Fibroblast of the conjunctiva (primary cell): ENCODE measurements around the gene RBMS1.

ENCODE experiments used
- DNase-seq: peaks from one replicate; pipeline ENCODE4 v3.0.0-alpha.2; 2010; ENCODE audit warnings: low read depth

Gene RBMS1

GRCh38 chr2:160253440-160254188, 240.0 kb downstream of the RBMS1 start:
- DNase-seq: peak; percentile 16

GRCh38 chr2:160252900-160253299, 240.7 kb downstream of the RBMS1 start:
- DNase-seq: no peak

GRCh38 chr2:160252278-160252887, 241.2 kb downstream of the RBMS1 start:
- no peak for DNase-seq

- DNase-seq: no peak
Observed at GRCh38 chr2:160251569-160251968, 242.0 kb downstream of the RBMS1 start.

GRCh38 chr2:160249876-160250275, 243.7 kb downstream of the RBMS1 start:
- no peak for DNase-seq

GRCh38 chr2:160247296-160248035, 246.1 kb downstream of the RBMS1 start:
- no peak for DNase-seq

- DNase-seq: no peak
Observed at GRCh38 chr2:160246356-160246755, 247.3 kb downstream of the RBMS1 start.

GRCh38 chr2:160245614-160246155, 247.9 kb downstream of the RBMS1 start:
- DNase-seq: no peak

GRCh38 chr2:160242893-160243564, 250.6 kb downstream of the RBMS1 start:
- DNase-seq: no peak

- peak; percentile 52 for DNase-seq
Observed at GRCh38 chr2:160241251-160242137, 252.1 kb downstream of the RBMS1 start.

- DNase-seq: no peak
Observed at GRCh38 chr2:160239436-160239835, 254.2 kb downstream of the RBMS1 start.

GRCh38 chr2:160238392-160238791, 255.2 kb downstream of the RBMS1 start:
- no peak for DNase-seq

- no peak for DNase-seq
Observed at GRCh38 chr2:160232905-160233475, 260.6 kb downstream of the RBMS1 start.

- DNase-seq: no peak
Observed at GRCh38 chr2:160229591-160229990, 264.0 kb downstream of the RBMS1 start.

GRCh38 chr2:160228141-160228917, 265.3 kb downstream of the RBMS1 start:
- DNase-seq: no peak

- DNase-seq: no peak
Observed at GRCh38 chr2:160227293-160227915, 266.2 kb downstream of the RBMS1 start.

GRCh38 chr2:160226367-160226766, 267.2 kb downstream of the RBMS1 start:
- no peak for DNase-seq

GRCh38 chr2:160225722-160226121, 267.9 kb downstream of the RBMS1 start:
- no peak for DNase-seq

- DNase-seq: no peak
Observed at GRCh38 chr2:160224507-160224906, 269.1 kb downstream of the RBMS1 start.

GRCh38 chr2:160224060-160224459, 269.5 kb downstream of the RBMS1 start:
- DNase-seq: peak; percentile 85
